NB4 (cell line): Measurements from ENCODE around the gene TMEM181.

Experiments used
- CTCF ChIP-seq: IDR thresholded peaks from one replicate; pipeline ENCODE4 v1.5.1; 2012; ENCODE audit warnings: low read depth, low read length
- MAX ChIP-seq: IDR thresholded peaks from 2 replicates; pipeline ENCODE4 v1.6.1; 2011; ENCODE audit warnings: low read depth, low read length
- MYC ChIP-seq: IDR thresholded peaks from 2 replicates; pipeline ENCODE4 v1.6.1; 2011; ENCODE audit warnings: low read depth, low read length
- POLR2A ChIP-seq: IDR thresholded peaks from 2 replicates; pipeline ENCODE4 v1.6.1; 2011; ENCODE audit warnings: mild to moderate bottlenecking; ENCODE audit not compliant: insufficient read length; ENCODE audit errors: extremely low read depth

- TF ChIP-seq POLR2A, result no peak
- no peak for TF ChIP-seq CTCF
- TF ChIP-seq MAX, result no peak
- no peak for TF ChIP-seq MYC
These were observed 14.9 kb downstream of the TMEM181 start for GRCh38 chr6:158574800-158575199.
